ES-I3 (cell line): ENCODE results near the gene EGLN2.
A peak's percentile ranks its signal among the peaks of the same experiment; 100 is the strongest.
"Not testable (repeated sequence)": the region's sequence is repeated elsewhere in the genome, so short reads cannot be mapped to it uniquely, and the experiment has no call there.

Experiments used
- H3K36me3 ChIP-seq: 2 replicates; pipeline ENCODE4 v1.6.1; 2013; ENCODE audit warnings: mild to moderate bottlenecking, low read length, control low read depth, moderate library complexity; ENCODE audit not compliant: insufficient read depth
- H3K4me1 ChIP-seq: 2 replicates; pipeline ENCODE4 v1.6.1; 2013; ENCODE audit warnings: mild to moderate bottlenecking, control low read depth, low read length; ENCODE audit not compliant: insufficient read depth
- H3K9ac ChIP-seq: 2 replicates; pipeline ENCODE4 v1.6.1; 2013; ENCODE audit warnings: low read depth, mild to moderate bottlenecking, low read length, moderate library complexity
- H3K9me3 ChIP-seq: 2 replicates; pipeline ENCODE4 v1.6.1; 2013; ENCODE audit warnings: mild to moderate bottlenecking, low read length, moderate library complexity; ENCODE audit not compliant: control insufficient read depth, insufficient read depth

The EGLN2 gene

DNA sequence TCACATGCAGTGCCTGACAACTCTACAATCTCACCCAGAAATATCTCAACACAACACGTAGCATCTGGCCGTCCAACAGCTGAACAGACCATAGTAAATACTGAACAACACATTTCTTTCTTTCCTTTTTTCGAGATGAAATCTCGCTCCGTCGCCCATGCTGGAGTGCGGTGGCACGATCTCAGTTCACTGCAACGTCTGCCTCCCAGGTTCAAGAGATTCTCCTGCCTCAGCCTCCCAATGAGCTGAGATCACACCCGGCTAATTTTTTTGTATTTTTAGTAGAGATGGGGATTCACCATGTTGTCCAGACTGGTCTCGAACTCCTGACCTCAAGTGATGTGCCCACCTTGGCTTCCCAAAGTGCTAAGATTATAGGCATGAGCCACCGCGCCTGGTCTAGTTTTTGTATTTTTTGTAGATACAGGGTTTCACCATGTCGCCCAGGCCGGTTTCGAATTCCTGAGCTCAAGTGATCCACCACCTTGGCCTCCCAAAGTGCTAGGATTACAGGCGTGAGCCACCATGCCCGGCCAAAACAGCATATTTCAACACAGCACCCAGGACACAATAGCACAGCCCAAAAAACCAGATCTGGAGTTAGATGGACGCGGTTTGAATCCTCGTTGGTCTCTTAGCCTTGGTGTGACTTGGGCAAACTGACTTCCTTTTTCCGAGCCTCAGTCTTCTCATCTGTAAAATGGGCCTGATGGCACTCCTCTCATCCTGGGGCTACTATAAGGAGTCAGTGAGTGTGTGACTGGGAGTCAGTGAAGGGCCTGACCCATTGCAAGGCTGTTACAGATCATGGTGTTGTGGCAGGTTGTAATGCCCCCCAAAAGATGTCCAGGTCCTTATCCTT, 28.6 kb downstream of the EGLN2 start:
- H3K9me3 ChIP-seq = no peaks in the 10 kb centered on the region
- no peak overlapping the region for H3K9ac ChIP-seq
- H3K4me1 ChIP-seq = no peaks in the 10 kb centered on the region
- H3K36me3 ChIP-seq = no peaks in the 10 kb centered on the region

DNA sequence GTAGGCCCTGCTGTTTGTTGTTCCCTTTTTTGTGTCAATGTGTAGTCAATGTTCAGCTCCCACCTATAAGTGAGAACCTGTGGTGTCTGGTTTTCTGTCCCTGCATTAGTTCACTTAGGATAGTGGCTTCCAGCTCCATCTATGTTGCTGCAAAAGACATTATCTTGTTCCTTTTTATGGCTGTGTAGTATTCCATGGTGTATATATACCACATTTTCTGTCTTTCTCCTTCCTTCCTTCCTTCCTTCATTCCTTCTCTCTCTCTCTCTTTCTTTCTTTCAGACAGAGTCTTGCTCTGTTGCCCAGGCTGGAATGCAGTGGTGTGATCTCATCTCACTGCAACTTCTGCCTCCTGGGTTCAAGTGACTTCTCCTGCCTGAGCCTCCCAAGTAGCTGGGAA, 30.2 kb downstream of the EGLN2 start:
- Histone ChIP-seq H3K4me1 (no peaks in the 10 kb centered on the region), H3K9ac (no peak overlapping the region), H3K9me3 (no peaks in the 10 kb centered on the region), H3K36me3 (no peaks in the 10 kb centered on the region)

DNA sequence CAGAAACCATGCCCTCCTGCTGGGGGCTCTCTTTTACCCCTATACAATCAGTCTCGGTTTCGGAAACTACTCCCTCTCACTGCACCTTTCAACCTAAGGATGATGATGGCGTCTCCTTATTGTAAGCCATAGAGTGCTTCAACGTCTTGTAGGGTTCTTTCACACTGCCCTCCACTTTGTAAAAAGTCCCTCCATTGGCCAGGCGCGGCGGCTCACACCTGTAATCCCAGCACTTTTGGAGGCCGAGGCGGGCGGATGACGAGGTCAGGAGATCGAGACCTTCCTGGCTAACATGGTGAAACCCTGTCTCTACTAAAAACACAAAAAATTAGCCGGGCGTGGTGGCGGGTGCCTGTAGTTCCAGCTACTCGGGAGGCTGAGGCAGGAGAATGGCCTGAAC, 31.8 kb downstream of the EGLN2 start:
- not testable (repeated sequence) for H3K36me3 ChIP-seq, H3K4me1 ChIP-seq, H3K9ac ChIP-seq, H3K9me3 ChIP-seq

DNA sequence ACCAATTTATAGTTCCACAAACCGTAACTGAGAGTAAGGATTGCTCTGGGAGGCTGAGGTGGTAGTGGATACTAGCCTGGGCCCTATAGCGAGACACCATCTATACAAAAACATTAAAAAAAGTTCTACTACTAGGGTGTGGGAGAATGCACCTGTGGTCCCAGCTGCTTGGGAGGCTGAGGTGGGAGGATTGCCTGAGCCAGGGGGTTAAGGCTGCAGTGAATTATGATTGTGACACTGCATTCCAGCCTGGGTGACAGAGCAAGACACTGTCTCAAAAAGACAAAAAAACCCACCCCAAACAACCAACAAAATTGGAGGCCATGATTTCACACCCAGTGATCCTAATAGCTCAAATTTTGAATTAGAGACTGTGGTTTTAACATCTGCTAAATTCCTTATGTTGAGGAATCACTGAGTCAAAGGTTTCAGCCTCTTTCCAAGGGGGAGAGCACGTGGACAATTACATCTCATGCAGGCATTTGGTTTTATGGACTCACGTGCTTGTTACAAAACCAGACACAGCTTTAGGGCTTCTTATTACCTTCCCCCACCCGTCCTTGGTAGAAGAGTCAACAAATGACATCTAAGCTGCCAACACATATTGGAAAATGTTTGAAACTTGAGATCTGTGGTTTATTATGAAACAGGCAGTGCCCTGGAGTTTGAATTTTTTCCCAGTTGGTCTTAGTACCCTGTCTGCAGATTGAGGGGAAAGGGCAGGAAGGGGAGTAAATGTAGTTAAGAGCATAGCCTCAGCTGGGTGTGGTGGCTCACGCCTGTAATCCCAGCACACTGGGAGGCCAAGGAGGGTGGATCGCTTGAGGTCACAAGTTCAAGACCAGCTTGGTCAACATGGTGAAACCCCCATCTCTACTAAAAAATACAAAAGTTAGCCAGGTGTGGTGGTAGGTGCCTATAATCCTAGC, 32.8 kb downstream of the EGLN2 start:
- no peaks in the 10 kb centered on the region for H3K9me3 ChIP-seq
- no peaks in the 10 kb centered on the region for H3K4me1 ChIP-seq
- H3K36me3 ChIP-seq = no peaks in the 10 kb centered on the region
- no peak overlapping the region for H3K9ac ChIP-seq

DNA sequence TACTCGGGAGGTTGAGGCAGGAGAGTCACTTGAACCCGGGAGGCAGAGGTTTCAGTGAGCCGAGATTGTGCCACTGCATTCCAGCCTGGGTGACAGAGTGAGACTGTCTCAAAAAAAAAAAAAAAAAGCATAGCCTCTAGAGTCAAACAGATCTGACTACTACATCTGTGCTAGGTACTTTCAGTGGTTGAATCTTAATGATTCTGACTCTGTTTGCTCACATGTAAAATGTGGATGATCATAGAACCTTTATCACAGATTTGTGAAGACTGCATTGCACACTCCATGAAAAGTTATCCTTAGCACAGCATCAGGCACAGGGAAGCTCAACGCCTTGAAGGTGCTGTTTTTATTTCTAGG, 33.4 kb downstream of the EGLN2 start:
- H3K9ac ChIP-seq, H3K4me1 ChIP-seq, H3K36me3 ChIP-seq, H3K9me3 ChIP-seq: not testable (repeated sequence)

DNA sequence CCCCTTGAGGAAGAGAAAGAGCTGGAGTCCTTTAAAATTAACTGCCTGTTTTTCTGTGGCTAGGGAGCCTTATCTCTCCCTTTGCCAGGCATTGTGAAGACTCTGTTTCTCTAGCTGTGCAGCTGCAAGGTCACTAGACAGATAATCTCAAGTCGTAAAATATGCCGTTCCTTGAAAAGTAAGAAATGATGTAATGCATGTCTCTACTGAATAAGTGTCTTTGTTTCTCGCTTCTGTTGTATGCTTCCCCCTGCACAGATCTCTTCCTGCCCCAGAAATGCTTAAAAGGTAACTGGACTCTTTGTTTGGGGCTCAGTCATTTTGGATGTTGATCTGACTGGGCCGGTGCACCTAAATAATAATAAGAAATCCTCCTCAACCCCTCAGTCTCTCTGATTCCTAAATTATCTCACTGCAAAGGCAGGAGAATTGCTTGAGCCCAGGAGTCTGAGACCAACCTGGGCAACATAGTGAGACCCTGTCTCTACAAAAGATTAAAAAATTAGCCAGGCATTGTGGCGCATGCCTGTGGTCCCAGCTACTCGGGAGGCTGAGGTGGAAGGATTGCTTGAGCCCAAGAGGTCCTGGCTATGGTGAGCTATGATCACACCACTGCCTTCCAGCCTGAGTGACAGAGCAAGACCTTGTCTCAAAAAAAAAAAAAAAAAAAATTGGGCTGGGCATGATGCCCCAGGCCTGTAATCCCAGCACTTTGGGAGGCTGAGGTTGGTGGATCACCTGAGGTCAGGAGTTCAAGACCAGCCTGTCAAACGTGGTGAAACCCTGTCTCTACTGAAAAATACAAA, 34.9 kb downstream of the EGLN2 start:
- H3K36me3 ChIP-seq, H3K9me3 ChIP-seq, H3K9ac ChIP-seq, H3K4me1 ChIP-seq: not testable (repeated sequence)

DNA sequence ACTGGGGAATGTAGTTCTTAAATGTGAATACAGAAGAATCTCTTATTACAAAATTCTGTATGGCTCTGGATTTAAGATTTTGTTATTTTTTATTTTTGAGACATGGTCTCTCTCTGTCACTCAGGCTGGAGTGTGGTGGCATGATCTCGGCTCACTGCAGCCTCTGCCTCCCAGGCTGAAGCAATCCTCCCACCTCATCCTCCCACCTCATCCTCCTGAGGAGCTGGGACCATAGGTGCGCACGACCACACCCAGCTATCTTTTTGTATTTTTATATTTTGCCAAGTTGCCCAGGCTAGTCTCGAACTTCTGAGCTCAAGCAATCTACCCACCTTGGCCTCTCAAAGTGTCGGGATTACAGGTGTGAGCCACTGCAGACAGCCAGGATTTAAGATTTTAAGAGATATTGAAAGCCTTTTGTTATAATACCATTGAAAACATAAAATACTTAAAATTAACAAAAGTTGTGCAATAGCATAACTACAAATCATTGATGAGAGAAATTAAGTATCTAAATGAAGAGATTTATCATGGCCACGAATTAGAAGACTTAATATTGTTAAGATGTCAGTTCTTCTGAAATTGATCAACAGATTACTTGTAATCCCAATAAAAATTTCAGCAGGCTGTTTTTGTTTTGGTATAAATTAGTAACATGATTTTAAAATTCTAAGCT, 37.9 kb downstream of the EGLN2 start:
- no peaks in the 10 kb centered on the region for H3K36me3 ChIP-seq
- H3K9ac ChIP-seq = no peak overlapping the region
- no peaks in the 10 kb centered on the region for H3K9me3 ChIP-seq
- no peaks in the 10 kb centered on the region for H3K4me1 ChIP-seq

DNA sequence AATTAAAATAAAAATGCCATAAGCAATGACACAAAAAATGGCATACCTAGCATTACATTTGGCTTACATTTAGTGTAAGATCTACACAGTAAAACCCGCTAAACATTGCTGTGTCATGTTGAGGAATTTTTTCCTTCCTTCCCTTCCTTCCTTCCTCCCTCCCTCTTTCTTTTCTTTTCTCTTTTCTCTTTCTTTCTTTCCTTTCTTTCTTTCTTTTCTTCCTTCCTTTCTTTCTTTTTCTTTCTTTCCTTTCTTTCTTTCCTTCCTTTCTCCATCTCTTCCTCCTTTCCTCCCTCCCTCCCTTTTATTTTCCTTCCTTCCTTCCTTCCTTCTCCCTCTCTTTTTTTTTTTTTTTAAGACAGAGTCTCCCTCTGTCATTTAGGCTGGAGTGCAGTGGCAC, 39.5 kb downstream of the EGLN2 start:
- H3K36me3 ChIP-seq, H3K4me1 ChIP-seq, H3K9ac ChIP-seq, H3K9me3 ChIP-seq: not testable (repeated sequence)

DNA sequence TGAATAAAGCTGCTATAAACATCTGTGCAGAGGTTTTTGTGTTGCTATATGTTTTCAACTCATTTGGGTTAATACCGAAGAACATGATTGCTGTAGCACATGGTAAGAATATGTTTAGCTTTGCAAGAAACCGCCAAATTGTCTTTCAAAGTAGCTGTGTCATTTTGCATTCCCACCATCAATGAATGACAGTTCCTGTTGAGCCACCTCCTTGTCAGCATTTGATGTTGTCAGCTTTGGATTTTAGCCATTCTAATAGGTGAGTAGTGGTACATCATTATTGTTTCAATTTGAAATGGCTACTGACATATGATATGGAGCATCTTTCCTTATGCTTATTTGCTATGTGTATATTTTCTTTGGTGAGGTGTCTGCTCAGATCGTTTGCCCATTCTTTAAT, 43.0 kb downstream of the EGLN2 start:
- not testable (repeated sequence) for H3K9ac ChIP-seq, H3K4me1 ChIP-seq, H3K9me3 ChIP-seq, H3K36me3 ChIP-seq

DNA sequence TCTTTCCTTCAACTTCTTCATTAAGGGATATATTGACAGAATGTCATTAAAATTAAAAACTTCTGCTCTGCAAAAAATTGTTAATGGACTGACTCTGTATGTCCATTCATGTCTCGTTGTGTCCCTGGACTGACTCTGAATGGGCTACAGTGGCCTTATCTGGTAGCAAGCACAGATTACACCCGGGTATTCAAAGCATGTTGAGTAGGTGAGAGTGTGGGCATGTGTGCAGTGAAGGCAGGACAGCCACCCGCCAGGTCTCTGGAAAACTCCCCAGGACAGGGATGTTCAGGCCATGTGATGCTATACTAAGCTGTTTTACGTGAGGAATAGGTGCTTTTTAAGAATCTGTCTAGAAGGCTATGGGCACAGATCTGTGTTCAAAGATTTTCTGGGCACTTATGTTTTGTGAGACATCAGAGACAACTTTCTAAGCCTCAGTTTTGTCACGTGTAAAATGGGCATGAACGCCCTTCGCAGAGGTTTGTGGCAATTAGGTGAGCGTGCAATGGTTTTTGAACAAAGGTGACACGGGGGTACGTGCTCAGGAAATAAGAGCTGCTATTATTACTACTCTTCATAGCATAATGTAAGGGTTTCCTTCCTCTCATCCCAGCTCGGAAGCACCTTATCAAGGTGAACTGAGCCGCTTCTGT, 44.1 kb downstream of the EGLN2 start:
- H3K9me3 ChIP-seq, H3K9ac ChIP-seq, H3K4me1 ChIP-seq: not testable (repeated sequence)

DNA sequence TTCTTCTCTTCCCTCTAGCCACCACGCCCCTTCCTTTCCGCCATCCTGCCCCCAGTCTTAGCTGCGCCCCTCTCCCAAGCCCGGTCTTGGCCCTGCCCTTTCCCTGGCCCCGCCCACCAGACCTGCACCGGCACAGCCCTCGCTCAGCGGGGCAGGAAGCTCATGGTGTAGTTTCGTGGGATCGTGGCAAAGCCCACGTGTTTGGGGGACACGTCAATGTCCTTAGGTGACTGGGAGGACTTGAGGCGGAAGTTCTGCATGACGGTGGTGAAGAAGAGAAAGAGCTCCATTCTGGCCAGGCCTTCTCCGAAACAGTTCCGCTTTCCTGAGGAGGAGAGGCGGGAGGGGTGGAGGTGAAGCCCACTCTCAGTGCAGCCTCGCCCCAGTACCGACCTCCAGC, 44.7 kb downstream of the EGLN2 start:
- peak overlapping the region; percentile 30; the same call in 1 of the 2 replicates for H3K9ac ChIP-seq
- H3K36me3 ChIP-seq, H3K4me1 ChIP-seq, H3K9me3 ChIP-seq: not testable (repeated sequence)

More for the DNA sequence above, 44.1 kb downstream of the EGLN2 start:
- not testable (repeated sequence) for H3K36me3 ChIP-seq

DNA sequence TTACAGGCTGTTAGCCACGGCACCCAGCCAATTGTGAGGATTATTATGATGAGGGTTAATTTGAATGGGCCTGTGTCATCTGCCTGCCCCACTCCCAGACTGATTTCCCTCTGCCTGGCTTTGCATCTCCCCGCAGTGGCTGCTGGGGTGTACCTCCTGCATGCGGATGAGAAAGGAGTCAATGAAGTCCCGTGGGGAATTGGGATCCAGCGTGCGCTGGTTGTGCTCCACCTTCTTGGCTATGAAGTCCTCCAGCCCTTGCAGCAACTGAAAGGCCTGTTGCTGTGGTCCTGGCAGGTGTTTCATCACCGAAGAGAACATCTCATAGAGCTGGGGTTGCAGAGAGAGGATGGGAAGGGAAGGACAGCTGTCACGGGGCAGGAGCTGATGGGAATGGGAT, 47.7 kb downstream of the EGLN2 start:
- H3K4me1 ChIP-seq, H3K36me3 ChIP-seq, H3K9me3 ChIP-seq, H3K9ac ChIP-seq: not testable (repeated sequence)

DNA sequence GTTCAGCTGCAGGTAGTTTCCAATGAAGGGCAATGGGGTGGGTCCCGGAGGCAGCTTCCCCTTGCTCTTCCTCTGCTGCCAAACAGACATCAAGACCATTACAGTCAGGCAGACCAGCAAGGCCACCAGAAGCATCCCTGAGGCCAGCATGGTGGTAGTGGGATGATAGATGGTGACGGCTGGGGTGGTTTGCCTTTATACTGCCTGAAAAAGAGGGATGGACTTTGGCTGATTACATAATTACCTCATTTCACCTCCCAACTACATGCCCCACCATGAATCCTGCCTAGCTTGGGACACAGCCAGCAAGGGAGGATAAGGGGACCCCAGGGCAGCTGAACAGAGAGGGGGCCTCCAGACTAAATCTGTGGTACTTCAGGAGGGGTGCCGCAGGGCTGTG, 51.3 kb downstream of the EGLN2 start, which contains the start of gene CYP2A6:
Gene CYP2A6, minus strand, starts transcription at position 171 of the 400 bp plus-strand sequence. Its CDS starts 21 bp downstream, at position 150.
- H3K9ac ChIP-seq, H3K36me3 ChIP-seq, H3K4me1 ChIP-seq, H3K9me3 ChIP-seq: not testable (repeated sequence)
